ENCODE results near the gene KIAA1328.

- TF ChIP-seq CTCF (IDR thresholded peaks at IDR 0.05 in 4 of 5, conservative IDR thresholded peaks at IDR 0.05 in 1 of 5) (no peak), POLR2A (IDR thresholded peaks at IDR 0.05) (no peak)
Measured at GRCh38 chr18:37274309-37275236, 445.6 kb downstream of the KIAA1328 start.
